HepG2 (cell line): Measurements from ENCODE around the gene ACACB. TPM values are rescaled to one million over a fixed set of nuclear protein-coding genes. Genes with fewer than 3 reads are reported as not detected.

Experiments
- AKAP8 ChIP-seq: sonication (generic); formaldehyde crosslinking; IDR thresholded peaks from 2 replicates; pipeline ENCODE4 v1.5.1; 2020; ENCODE audit warnings: mild to moderate bottlenecking, missing genetic modification reagents
- ATRX ChIP-seq: sonication (generic); formaldehyde crosslinking; IDR thresholded peaks from 2 replicates; pipeline ENCODE4 v1.4.0; 2020; ENCODE audit warnings: missing genetic modification reagents, borderline replicate concordance
- BCL6 ChIP-seq: IDR thresholded peaks from 2 replicates; pipeline ENCODE4 v1.6.1; 2016; ENCODE audit warnings: missing genetic modification reagents, missing compliant biosample characterization
- EHMT2 ChIP-seq: fragments of 200-600 bp; sonication (generic); IDR thresholded peaks from 2 replicates; pipeline ENCODE4 v1.7.0; 2017; ENCODE audit warnings: antibody characterized with exemption, low read depth, low read length, borderline replicate concordance
- FOXJ3 ChIP-seq: sonication (generic); formaldehyde crosslinking; IDR thresholded peaks from 2 replicates; pipeline ENCODE4 v1.4.0; 2020; ENCODE audit warnings: missing genetic modification reagents, mild to moderate bottlenecking, borderline replicate concordance
- JUND ChIP-seq: sonication (generic); formaldehyde crosslinking; IDR thresholded peaks from 2 replicates; pipeline ENCODE4 v1.8.0; 2022; ENCODE audit warnings: mild to moderate bottlenecking, missing genetic modification reagents
- KAT8 ChIP-seq: IDR thresholded peaks from 2 replicates; pipeline ENCODE4 v1.6.1; 2016; ENCODE audit warnings: missing genetic modification reagents, missing compliant biosample characterization
- PAF1 ChIP-seq: IDR thresholded peaks from 2 replicates; pipeline ENCODE4 v1.6.1; 2016; ENCODE audit warnings: missing genetic modification reagents, missing compliant biosample characterization
- PHF21A ChIP-seq: sonication (generic); formaldehyde crosslinking; IDR thresholded peaks from 2 replicates; pipeline ENCODE4 v1.5.0; 2020; ENCODE audit warnings: mild to moderate bottlenecking, missing genetic modification reagents
- PLSCR1 ChIP-seq: sonication (generic); formaldehyde crosslinking; IDR thresholded peaks from 2 replicates; pipeline ENCODE4 v1.5.0; 2020; ENCODE audit warnings: missing genetic modification reagents, mild to moderate bottlenecking, borderline replicate concordance
- POGK ChIP-seq: sonication (generic); formaldehyde crosslinking; conservative IDR thresholded peaks from 2 replicates; pipeline ENCODE4 v1.8.0; 2022; ENCODE audit warnings: mild to moderate bottlenecking, moderate library complexity, missing genetic modification reagents
- PREB ChIP-seq: sonication (generic); formaldehyde crosslinking; IDR thresholded peaks from 2 replicates; pipeline ENCODE4 v1.4.0; 2020; ENCODE audit warnings: missing genetic modification reagents
- PRPF4 ChIP-seq: fragments of 200-400 bp; formaldehyde crosslinking; IDR thresholded peaks from 2 replicates; pipeline ENCODE4 v1.6.1; 2016; ENCODE audit warnings: low read length, low read depth; ENCODE audit not compliant: poor library complexity, severe bottlenecking
- ZBTB14 ChIP-seq: sonication (generic); formaldehyde crosslinking; IDR thresholded peaks from 2 replicates; pipeline ENCODE4 v1.4.0; 2020; ENCODE audit warnings: missing genetic modification reagents
- ZGPAT ChIP-seq: IDR thresholded peaks from 2 replicates; pipeline ENCODE4 v1.6.1; 2016; ENCODE audit warnings: mild to moderate bottlenecking
- ZNF207 ChIP-seq: fragments of 450-650 bp; IDR thresholded peaks from 2 replicates; pipeline ENCODE4 v1.6.1; 2016; ENCODE audit warnings: antibody characterized with exemption, borderline replicate concordance
- ZNF326 ChIP-seq: sonication (generic); formaldehyde crosslinking; IDR thresholded peaks from 2 replicates; pipeline ENCODE4 v1.4.0; 2020; ENCODE audit warnings: missing genetic modification reagents, borderline replicate concordance
- ZNF44 ChIP-seq: sonication (generic); formaldehyde crosslinking; IDR thresholded peaks from 2 replicates; pipeline ENCODE4 v1.5.1; 2020; ENCODE audit warnings: mild to moderate bottlenecking, missing genetic modification reagents
- ZNF552 ChIP-seq: sonication (generic); formaldehyde crosslinking; IDR thresholded peaks from 2 replicates; pipeline ENCODE4 v1.9.0; 2022; ENCODE audit warnings: missing genetic modification reagents, mild to moderate bottlenecking, borderline replicate concordance
- ZNF800 ChIP-seq: sonication (generic); formaldehyde crosslinking; IDR thresholded peaks from 2 replicates; pipeline ENCODE4 v1.4.0; 2020; ENCODE audit warnings: missing genetic modification reagents
- polyA plus RNA-seq, 8 experiments: library from polyadenylated mRNA; depleted of rRNA in 3 of 8; stranded (reverse) in 7 of 8; unstranded in 1 of 8; fragments of >200 nt; fragmentation: Illumina TruSeq in 4 of 8; extraction: Trizol in 4 of 8; gene quantifications; 2 replicates each; pipeline versions ENCODE4 v1.2.1 to v1.2.3, GENCODE V29; 2011 to 2016; ENCODE audit warnings: low read depth in 4 of 8, missing spikeins in 1 of 8, mixed read lengths in 1 of 8; ENCODE audit not compliant: insufficient read depth in 1 of 8
- total RNA-seq, 5 experiments: library from RNA; depleted of rRNA; stranded (reverse); fragments of >200 nt; fragmentation: Illumina TruSeq; extraction: Trizol; gene quantifications; 2 replicates each; pipeline ENCODE4 v1.2.3, GENCODE V29; 2016; ENCODE audit warnings: low read depth in 1 of 5

ACACB gene
- total and polyA plus RNA-seq, 2 of the 13 experiments (the other 11 are each of a cell fraction or from before 2014, with no cell fraction given) = 6.2 to 8.6 TPM

GRCh38 chr12:109093022-109093918 lies 23.1 kb upstream of the ACACB start, which contains the start of gene ALKBH2 (continued):
- TF ChIP-seq PRPF4 (no peak), PAF1 (no peak), ATRX (CRISPR knock-in tag) (no peak), PHF21A (CRISPR knock-in tag) (peak; percentile 75), BCL6 (peak; percentile 68), EHMT2 (no peak), PLSCR1 (CRISPR knock-in tag) (peak; percentile 91; the same call in 1 of the 2 replicates), ZGPAT (CRISPR knock-in tag) (peak; percentile 90), JUND (no peak), ZNF800 (CRISPR knock-in tag) (0 out of 2 replicates have a peak, but pooled peaks have one; percentile 28), KAT8 (CRISPR knock-in tag) (peak; percentile 96), ZNF207 (no peak), POGK (CRISPR knock-in tag) (peak; percentile 98), ZNF552 (peak; percentile 84; the same call in 1 of the 2 replicates), ZNF326 (CRISPR knock-in tag) (no peak), PREB (CRISPR knock-in tag) (0 out of 2 replicates have a peak, but pooled peaks have one; percentile 30), AKAP8 (CRISPR knock-in tag) (peak; percentile 72; the same call in 1 of the 2 replicates), FOXJ3 (no peak; the same call in 1 of the 2 replicates), ZBTB14 (CRISPR knock-in tag) (no peak; the same call in 1 of the 2 replicates), ZNF44 (peak; percentile 96; the same call in 1 of the 2 replicates)
